HEK293 (cell line): Measurements from ENCODE around the gene ABHD3.

Experiments
- CTCF ChIA-PET: fragments of 350-600 bp; formaldehyde crosslinking; extraction: SDS; loops from one replicate; lab custom pipeline; 2021; ENCODE audit warnings: antibody characterized with exemption; lab: Yijun Ruan, JAX
- POLR2A ChIA-PET: fragments of 300-600 bp; formaldehyde crosslinking; extraction: SDS; loops from one replicate; lab custom pipeline; 2020; ENCODE audit warnings: antibody characterized with exemption, inconsistent platforms; lab: Yijun Ruan, JAX
- H3K27ac ChIP-seq: fragments of 200-500 bp; sonication (Bioruptor generic); 2 replicates; pipeline ENCODE4 v1.5.1; 2014; ENCODE audit warnings: low read depth, low read length, control low read depth, inconsistent platforms; ENCODE audit errors: extremely low read depth
- H3K36me3 ChIP-seq, 2 experiments: fragments of 200-500 bp in 1 of 2; sonication (Bioruptor generic) in 1 of 2; 1 replicate in 1 of 2; 2 replicates in 1 of 2; pipeline ENCODE4 v1.5.1; 2014 to 2017; ENCODE audit warnings: inconsistent platforms in 2 of 2, low read length in 2 of 2; ENCODE audit not compliant: control insufficient read depth in 2 of 2, insufficient read depth in 1 of 2
- H3K4me1 ChIP-seq: fragments of 200-500 bp; sonication (Bioruptor generic); 2 replicates; pipeline ENCODE4 v1.5.1; 2014; ENCODE audit warnings: mild to moderate bottlenecking, low read length, inconsistent platforms; ENCODE audit not compliant: control insufficient read depth, insufficient read depth
- H3K4me3 ChIP-seq: 2 replicates; pipeline ENCODE4 v1.5.1; 2011; ENCODE audit warnings: low read depth, mild to moderate bottlenecking, control low read depth, low read length, moderate library complexity
- H3K9me3 ChIP-seq: fragments of 200-500 bp; sonication (Bioruptor generic); 2 replicates; pipeline ENCODE4 v1.5.1; 2014; ENCODE audit warnings: low read depth, low read length, inconsistent platforms; ENCODE audit not compliant: control insufficient read depth, insufficient read depth
- AEBP2 ChIP-seq: fragments of 450-650 bp; formaldehyde crosslinking; IDR thresholded peaks from 2 replicates; pipeline ENCODE4 v1.5.1; 2016; ENCODE audit warnings: missing biosample characterization, missing genetic modification characterization, borderline replicate concordance
- CTCF ChIP-seq: fragments of 450-650 bp; formaldehyde crosslinking; IDR thresholded peaks from 2 replicates; pipeline ENCODE4 v1.5.1; 2016; ENCODE audit warnings: missing biosample characterization, missing genetic modification characterization
- GFI1B ChIP-seq: fragments of 450-650 bp; formaldehyde crosslinking; IDR thresholded peaks from 2 replicates; pipeline ENCODE4 v1.5.1; 2016; ENCODE audit warnings: missing biosample characterization, missing genetic modification characterization
- PRDM10 ChIP-seq: fragments of 450-650 bp; formaldehyde crosslinking; IDR thresholded peaks from 2 replicates; pipeline ENCODE4 v1.5.1; 2016; ENCODE audit warnings: missing biosample characterization, missing genetic modification characterization
- RBAK ChIP-seq: fragments of 450-650 bp; formaldehyde crosslinking; IDR thresholded peaks from 2 replicates; pipeline ENCODE4 v1.5.1; 2016; ENCODE audit warnings: missing biosample characterization, missing genetic modification characterization
- SETDB1 ChIP-seq: IDR thresholded peaks from one replicate; pipeline ENCODE4 v1.6.1; 2017; ENCODE audit warnings: mild to moderate bottlenecking, low read length, moderate library complexity, mixed read lengths; ENCODE audit not compliant: insufficient read length
- ZNF121 ChIP-seq: fragments of 450-650 bp; formaldehyde crosslinking; IDR thresholded peaks from 2 replicates; pipeline ENCODE4 v1.5.1; 2016; ENCODE audit warnings: missing biosample characterization, missing genetic modification characterization
- ZNF146 ChIP-seq: fragments of 450-650 bp; formaldehyde crosslinking; IDR thresholded peaks from 2 replicates; pipeline ENCODE4 v1.5.1; 2016; ENCODE audit warnings: missing biosample characterization, missing genetic modification characterization
- ZNF26 ChIP-seq: fragments of 450-650 bp; formaldehyde crosslinking; IDR thresholded peaks from 2 replicates; pipeline ENCODE4 v1.5.1; 2016; ENCODE audit warnings: missing biosample characterization, missing genetic modification characterization
- ZNF404 ChIP-seq: fragments of 450-650 bp; formaldehyde crosslinking; IDR thresholded peaks from 2 replicates; pipeline ENCODE4 v1.5.1; 2017; ENCODE audit warnings: missing biosample characterization, missing genetic modification characterization
- ZNF426 ChIP-seq: fragments of 450-650 bp; formaldehyde crosslinking; IDR thresholded peaks from 2 replicates; pipeline ENCODE4 v1.5.1; 2017; ENCODE audit warnings: missing biosample characterization, missing genetic modification characterization, mild to moderate bottlenecking, inconsistent platforms, moderate library complexity
- ZNF600 ChIP-seq: fragments of 450-650 bp; formaldehyde crosslinking; IDR thresholded peaks from 2 replicates; pipeline ENCODE4 v1.5.1; 2016; ENCODE audit warnings: missing biosample characterization, missing genetic modification characterization

ABHD3 gene

GRCh38 chr18:21700528-21701075, 4.0 kb downstream of the ABHD3 start:
- H3K4me3 ChIP-seq: no peak overlapping the region
- no peaks in the 10 kb centered on the region for H3K4me1 ChIP-seq
- ChIA-PET POLR2A (interaction anchor here (0.6 kb wide), 1 partner anchor 500 kb away, joined by 3 read pairs; no protein-coding TSS in a partner anchor), CTCF (interaction anchor here (0.6 to 0.7 kb wide), 3 partner anchors 25 to 637 kb away, joined by 3 to 10 read pairs (median 7); no protein-coding TSS in a partner anchor)
- H3K36me3 ChIP-seq: peaks cover 3 to 51% of the 10 kb centered on the region in 2 experiments; a peak in 2 of 3 replicates
- TF ChIP-seq ZNF121 (tag by site-specific recombination) (no peak), RBAK (no peak)
- H3K9me3 ChIP-seq: no peaks in the 10 kb centered on the region
- H3K27ac ChIP-seq: no peak overlapping the region

- H3K4me1 ChIP-seq: no peaks in the 10 kb centered on the region
- ChIA-PET CTCF (interaction anchor here (0.8 kb wide), 1 partner anchor 11 kb away, joined by 3 read pairs; no protein-coding TSS in a partner anchor), POLR2A (no interaction called here)
- no peak overlapping the region for H3K27ac ChIP-seq
- no peaks in the 10 kb centered on the region for H3K9me3 ChIP-seq
- peaks cover 4 to 43% of the 10 kb centered on the region in 2 experiments; a peak in 2 of 3 replicates for H3K36me3 ChIP-seq
- no peak for TF ChIP-seq CTCF (tag by site-specific recombination)
- TF ChIP-seq, all 188 proteins: peak for 0
- H3K4me3 ChIP-seq: no peak overlapping the region
Observed at GRCh38 chr18:21693322-21693721, 11.3 kb downstream of the ABHD3 start.

GRCh38 chr18:21689736-21690135, 14.8 kb downstream of the ABHD3 start:
- POLR2A ChIA-PET: no interaction called here

More at GRCh38 chr18:21689736-21690135, 14.8 kb downstream of the ABHD3 start:
- TF ChIP-seq ZNF26 (tag by site-specific recombination) (peak; percentile 89), ZNF600 (tag by site-specific recombination) (no peak), AEBP2 (no peak), SETDB1 (peak; percentile 84), GFI1B (tag by site-specific recombination) (no peak), ZNF146 (no peak), ZNF426 (tag by site-specific recombination) (no peak), PRDM10 (tag by site-specific recombination) (no peak), ZNF404 (no peak)
- TF ChIP-seq, all 188 proteins: peak for 2
- Histone ChIP-seq H3K9me3 (no peaks in the 10 kb centered on the region), H3K36me3 (peaks cover 4 to 26% of the 10 kb centered on the region in 2 experiments; a peak in 2 of 3 replicates), H3K27ac (no peak overlapping the region), H3K4me1 (no peaks in the 10 kb centered on the region), H3K4me3 (no peak overlapping the region)
- CTCF ChIA-PET: no interaction called here
